22Rv1 (cell line): ENCODE measurements around the gene NHERF2.

Source experiments
- ZFX ChIP-seq: fragments of 450-650 bp; IDR thresholded peaks from 2 replicates; pipeline ENCODE4 v1.6.1; 2017; ENCODE audit warnings: antibody characterized with exemption, borderline replicate concordance
- TF ChIP-seq, protein P1 (sequence below): fragments of 450-650 bp; IDR thresholded peaks from 2 replicates; pipeline ENCODE4 v1.5.1; 2017; ENCODE audit warnings: mild to moderate bottlenecking

DNA sequence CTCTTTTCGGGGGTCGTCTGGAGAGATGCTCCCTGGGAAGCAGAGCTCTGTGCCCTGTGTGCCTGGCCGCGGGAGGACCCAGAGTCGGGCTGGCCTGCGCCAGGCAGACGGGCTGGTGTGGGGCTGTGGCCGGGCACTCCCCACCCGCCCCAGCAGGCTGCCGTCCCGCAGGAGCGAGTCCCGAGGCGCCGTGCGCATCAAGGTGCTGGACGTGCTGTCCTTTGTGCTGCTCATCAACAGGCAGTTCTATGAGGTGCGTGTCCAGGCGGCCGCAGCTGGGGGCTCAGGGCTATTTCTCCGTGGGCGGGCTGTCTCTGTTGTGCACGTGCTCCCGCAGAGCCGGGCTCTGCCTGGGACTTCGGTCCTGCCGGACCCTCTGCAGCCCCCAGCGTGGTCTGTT lies 36.1 kb downstream of the NHERF2 start:
- TF ChIP-seq, protein P1, sequence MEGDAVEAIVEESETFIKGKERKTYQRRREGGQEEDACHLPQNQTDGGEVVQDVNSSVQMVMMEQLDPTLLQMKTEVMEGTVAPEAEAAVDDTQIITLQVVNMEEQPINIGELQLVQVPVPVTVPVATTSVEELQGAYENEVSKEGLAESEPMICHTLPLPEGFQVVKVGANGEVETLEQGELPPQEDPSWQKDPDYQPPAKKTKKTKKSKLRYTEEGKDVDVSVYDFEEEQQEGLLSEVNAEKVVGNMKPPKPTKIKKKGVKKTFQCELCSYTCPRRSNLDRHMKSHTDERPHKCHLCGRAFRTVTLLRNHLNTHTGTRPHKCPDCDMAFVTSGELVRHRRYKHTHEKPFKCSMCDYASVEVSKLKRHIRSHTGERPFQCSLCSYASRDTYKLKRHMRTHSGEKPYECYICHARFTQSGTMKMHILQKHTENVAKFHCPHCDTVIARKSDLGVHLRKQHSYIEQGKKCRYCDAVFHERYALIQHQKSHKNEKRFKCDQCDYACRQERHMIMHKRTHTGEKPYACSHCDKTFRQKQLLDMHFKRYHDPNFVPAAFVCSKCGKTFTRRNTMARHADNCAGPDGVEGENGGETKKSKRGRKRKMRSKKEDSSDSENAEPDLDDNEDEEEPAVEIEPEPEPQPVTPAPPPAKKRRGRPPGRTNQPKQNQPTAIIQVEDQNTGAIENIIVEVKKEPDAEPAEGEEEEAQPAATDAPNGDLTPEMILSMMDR: no peak
- TF ChIP-seq ZFX: no peak
